ENCODE results near the gene SLC6A5. TPM values are rescaled to one million over a fixed set of nuclear protein-coding genes. Genes with fewer than 3 reads are reported as not detected.

The SLC6A5 gene
- total RNA-seq, 1 donor from 2014 or later: not detected

DNA sequence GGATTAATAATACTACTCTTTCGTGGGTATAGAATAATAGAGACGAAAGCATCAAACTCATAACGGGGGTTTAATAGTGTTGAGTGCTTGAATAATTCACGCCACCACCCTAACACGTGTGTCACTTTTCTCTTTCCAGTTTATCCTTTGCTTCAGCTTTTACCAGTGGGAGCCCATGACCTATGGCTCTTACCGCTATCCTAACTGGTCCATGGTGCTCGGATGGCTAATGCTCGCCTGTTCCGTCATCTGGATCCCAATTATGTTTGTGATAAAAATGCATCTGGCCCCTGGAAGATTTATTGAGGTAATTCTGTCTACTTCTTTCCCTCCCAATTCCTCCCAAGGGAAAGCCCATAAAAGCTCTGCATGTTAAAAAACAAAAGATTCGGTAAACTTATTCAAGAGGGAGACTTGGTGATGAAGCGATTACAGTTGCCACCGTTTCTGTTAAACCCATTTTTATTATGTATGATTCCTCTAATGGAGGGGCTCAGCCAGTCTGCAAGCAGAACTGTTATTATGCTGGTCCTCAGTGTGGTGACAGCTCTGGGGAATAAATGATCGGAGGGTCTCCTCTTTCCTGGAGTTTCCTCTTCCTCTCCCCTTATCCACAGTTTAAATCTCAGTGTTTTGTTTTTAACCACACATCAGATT, 52.9 kb downstream of the SLC6A5 start:
- intact Hi-C loops (cut with micrococcal nuclease): no loop called here
- no peaks in the 10 kb centered on the region for H3K4me1 Mint-ChIP-seq
- H3K4me3 Mint-ChIP-seq: no peak overlapping the region
- no peak for DNase-seq
- no peaks in the 10 kb centered on the region for H3K36me3 Mint-ChIP-seq (ENCODE audit: low read depth)
- no peaks in the 10 kb centered on the region for H3K9me3 Mint-ChIP-seq
- H3K27me3 Mint-ChIP-seq: peaks cover 3% of the 10 kb centered on the region
- no peak overlapping the region for H3K27ac Mint-ChIP-seq

DNA sequence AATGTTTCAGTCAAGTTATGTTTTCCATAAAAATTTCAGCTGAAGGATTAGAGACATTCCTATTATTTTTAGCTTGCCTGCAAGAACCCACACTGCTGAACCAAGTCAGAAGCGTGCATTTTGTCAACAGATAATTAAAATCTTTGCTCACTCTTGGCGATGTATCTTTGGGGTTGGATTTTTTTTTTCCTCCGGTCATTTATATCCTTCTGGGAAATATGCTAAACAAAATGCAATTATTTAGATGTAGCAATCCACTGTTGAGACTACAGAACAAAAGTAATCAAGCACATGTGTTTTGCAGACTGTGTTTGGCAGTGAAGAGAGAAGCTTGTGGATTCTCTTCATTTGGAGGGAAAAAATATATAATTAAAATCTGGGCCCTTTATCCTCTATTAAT, 54.6 kb downstream of the SLC6A5 start:
- no peak overlapping the region for H3K4me3 Mint-ChIP-seq
- no peak overlapping the region for H3K27ac Mint-ChIP-seq
- no peaks in the 10 kb centered on the region for H3K36me3 Mint-ChIP-seq (ENCODE audit: low read depth)
- DNase-seq: no peak
- peaks cover 6% of the 10 kb centered on the region for H3K27me3 Mint-ChIP-seq
- no peaks in the 10 kb centered on the region for H3K4me1 Mint-ChIP-seq
- intact Hi-C loops (cut with micrococcal nuclease): no loop called here
- H3K9me3 Mint-ChIP-seq: no peaks in the 10 kb centered on the region

DNA sequence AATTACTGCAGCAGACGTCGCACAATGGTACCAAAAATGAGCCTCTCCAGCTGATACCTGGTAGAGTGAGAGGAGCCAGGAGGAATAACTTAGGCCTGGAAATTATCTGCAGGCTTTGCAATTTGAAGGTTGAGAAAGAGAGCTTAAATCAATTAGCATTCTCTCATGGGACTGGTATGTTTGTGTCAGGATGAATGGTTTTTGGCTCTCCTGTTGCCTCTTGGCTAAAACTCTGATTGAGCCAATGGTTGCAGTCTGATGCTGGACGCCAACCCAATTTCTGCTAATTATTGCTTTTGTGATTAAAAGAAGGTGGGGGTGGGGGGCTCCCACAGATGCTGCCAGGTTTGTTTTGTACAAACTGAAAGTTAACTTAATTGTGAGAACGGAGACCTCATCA, 57.5 kb downstream of the SLC6A5 start:
- H3K4me1 Mint-ChIP-seq: no peaks in the 10 kb centered on the region
- intact Hi-C loops (cut with micrococcal nuclease): no loop called here
- no peaks in the 10 kb centered on the region for H3K9me3 Mint-ChIP-seq
- no peaks in the 10 kb centered on the region for H3K36me3 Mint-ChIP-seq (ENCODE audit: low read depth)
- no peak for DNase-seq
- no peak overlapping the region for H3K27ac Mint-ChIP-seq
- H3K4me3 Mint-ChIP-seq: no peak overlapping the region
- peaks cover 6% of the 10 kb centered on the region for H3K27me3 Mint-ChIP-seq

DNA sequence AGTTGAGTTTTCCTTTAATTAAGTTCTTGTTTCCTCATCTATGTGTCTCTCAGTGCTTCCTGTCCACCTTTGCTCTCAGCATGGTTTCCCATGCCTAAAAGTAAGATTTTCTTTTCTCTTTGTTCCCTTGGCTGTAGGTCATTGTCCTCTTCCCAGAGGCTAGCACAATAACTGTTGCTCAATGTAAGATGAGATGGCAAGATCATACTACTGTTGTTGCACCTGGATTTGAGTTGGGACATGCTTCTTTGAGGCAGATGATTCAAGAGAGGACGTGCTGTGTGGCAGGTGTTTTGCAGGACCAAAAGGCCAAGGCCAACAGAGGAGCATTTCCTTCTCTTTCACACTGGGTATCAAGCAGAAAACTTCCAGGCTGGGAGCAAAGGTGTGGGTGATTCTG, 58.7 kb downstream of the SLC6A5 start:
- no peaks in the 10 kb centered on the region for H3K4me1 Mint-ChIP-seq
- no peaks in the 10 kb centered on the region for H3K9me3 Mint-ChIP-seq
- H3K27me3 Mint-ChIP-seq: peaks cover 6% of the 10 kb centered on the region
- no peak overlapping the region for H3K4me3 Mint-ChIP-seq
- no peaks in the 10 kb centered on the region for H3K36me3 Mint-ChIP-seq (ENCODE audit: low read depth)
- intact Hi-C loops (cut with micrococcal nuclease): no loop called here
- no peak overlapping the region for H3K27ac Mint-ChIP-seq
- DNase-seq: no peak

GRCh38 chr11:20661445-20661844, 62.0 kb downstream of the SLC6A5 start:
- Mint-ChIP-seq H3K4me3 (no peak overlapping the region), H3K27ac (no peak overlapping the region), H3K27me3 (peaks cover 12% of the 10 kb centered on the region), H3K36me3 (ENCODE audit: low read depth) (no peaks in the 10 kb centered on the region), H3K4me1 (no peaks in the 10 kb centered on the region), H3K9me3 (no peaks in the 10 kb centered on the region)
- intact Hi-C loops (cut with micrococcal nuclease): no loop called here
- DNase-seq: no peak

GRCh38 chr11:20661850-20662249, 62.4 kb downstream of the SLC6A5 start:
- intact Hi-C loops (cut with micrococcal nuclease): no loop called here
- Mint-ChIP-seq H3K27me3 (peaks cover 12% of the 10 kb centered on the region), H3K27ac (no peak overlapping the region), H3K9me3 (no peaks in the 10 kb centered on the region), H3K4me1 (no peaks in the 10 kb centered on the region), H3K36me3 (ENCODE audit: low read depth) (no peaks in the 10 kb centered on the region), H3K4me3 (no peak overlapping the region)
- no peak for DNase-seq

DNA sequence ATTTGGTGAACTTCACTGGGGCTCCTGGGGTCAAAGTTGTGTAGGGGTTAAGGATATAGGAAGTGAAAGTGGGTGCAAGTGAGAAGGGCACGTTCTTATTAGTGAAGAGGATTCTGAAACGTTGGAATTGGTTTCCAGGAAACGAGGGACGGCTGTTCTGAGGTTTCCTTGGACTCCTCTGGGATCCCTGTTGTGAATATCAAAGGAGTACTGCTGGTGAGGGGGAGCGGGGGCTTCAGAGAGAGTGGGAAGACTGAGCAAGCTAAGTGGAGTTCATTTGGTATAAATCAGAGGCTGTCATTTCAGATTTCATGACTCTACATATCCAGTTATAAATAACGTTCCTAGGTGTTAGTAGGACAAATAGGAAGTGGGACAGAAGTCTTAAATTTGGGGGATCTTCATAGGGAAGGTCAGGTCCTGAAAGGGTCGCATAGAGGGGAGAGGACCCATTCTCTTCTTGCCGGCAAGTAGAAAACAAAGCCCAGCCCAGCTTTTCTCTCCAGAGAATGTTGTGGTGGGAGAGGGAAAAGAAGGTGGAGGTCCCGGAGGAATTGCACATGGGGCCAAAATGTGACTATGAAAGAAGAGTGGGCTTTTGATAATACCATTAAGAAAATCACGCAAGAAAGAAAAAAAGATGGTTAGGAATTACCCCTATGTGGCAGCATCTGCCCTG, 68.9 kb downstream of the SLC6A5 start:
- H3K27me3 Mint-ChIP-seq: peaks cover 66% of the 10 kb centered on the region
- H3K9me3 Mint-ChIP-seq: no peaks in the 10 kb centered on the region
- no peak for DNase-seq
- intact Hi-C loops (cut with micrococcal nuclease): no loop called here
- no peak overlapping the region for H3K4me3 Mint-ChIP-seq
- no peak overlapping the region for H3K27ac Mint-ChIP-seq
- H3K36me3 Mint-ChIP-seq (ENCODE audit: low read depth): no peaks in the 10 kb centered on the region
- H3K4me1 Mint-ChIP-seq: no peaks in the 10 kb centered on the region

DNA sequence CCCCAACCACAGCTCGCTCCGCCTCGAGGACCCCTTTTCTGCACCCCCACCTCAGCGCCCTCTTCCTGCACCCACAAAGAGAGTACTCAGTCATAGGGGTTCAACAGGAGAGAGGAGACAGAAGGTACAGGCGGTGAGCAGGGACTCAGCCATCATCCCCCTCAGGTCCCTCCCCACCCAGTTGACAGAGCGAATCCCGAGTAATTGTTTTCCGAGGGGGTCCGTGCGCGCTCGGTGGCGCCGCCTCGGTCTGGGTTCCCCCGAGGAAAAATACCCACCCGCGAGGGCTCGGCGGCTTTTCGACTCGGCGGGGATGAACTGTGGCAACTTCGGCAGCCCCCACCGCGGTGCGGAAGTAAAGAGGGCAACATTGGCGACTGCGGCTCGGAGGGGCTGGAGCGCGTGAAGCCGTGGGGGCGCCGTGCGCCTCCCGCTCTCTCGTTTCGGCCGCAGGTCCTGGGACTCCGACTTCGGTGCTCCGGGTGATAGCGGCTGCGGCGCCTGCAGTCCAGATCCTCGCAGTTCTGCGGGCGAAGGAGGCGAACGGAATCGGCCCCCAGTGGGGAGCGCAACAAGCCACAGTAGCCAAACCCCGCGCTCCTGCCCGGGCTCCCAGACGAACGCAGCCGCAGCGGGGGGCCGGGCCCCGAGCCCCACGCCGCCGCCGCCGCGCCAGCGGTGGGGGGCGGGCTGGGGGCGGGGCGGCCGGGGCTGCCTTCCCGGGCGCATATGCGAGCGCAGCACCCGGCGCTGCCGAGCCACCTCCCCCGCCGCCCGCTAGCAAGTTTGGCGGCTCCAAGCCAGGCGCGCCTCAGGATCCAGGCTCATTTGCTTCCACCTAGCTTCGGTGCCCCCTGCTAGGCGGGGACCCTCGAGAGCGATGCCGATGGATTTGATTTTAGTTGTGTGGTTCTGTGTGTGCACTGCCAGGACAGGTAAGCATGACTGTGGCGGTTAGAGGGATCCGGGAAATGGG, 69.7 kb downstream of the SLC6A5 start, which contains the start of gene NELL1:
TSS of gene NELL1 (plus strand) at position 743 of the 976 bp plus-strand sequence.
- H3K27me3 Mint-ChIP-seq: peaks cover 66% of the 10 kb centered on the region

GRCh38 chr11:20669820-20670684, 70.6 kb downstream of the SLC6A5 start:
- Mint-ChIP-seq H3K27me3 (peaks cover 68% of the 10 kb centered on the region), H3K9me3 (no peaks in the 10 kb centered on the region), H3K4me3 (no peak overlapping the region), H3K4me1 (no peaks in the 10 kb centered on the region), H3K36me3 (ENCODE audit: low read depth) (no peaks in the 10 kb centered on the region), H3K27ac (no peak overlapping the region)
- intact Hi-C loops (cut with micrococcal nuclease): loop anchor here (5.0 kb wide), 2 partner anchors 73 to 508 kb away; partner anchors contain the start of genes DBX1 and SLC6A5
- peak; percentile 51 for DNase-seq

More for the DNA sequence above, 69.7 kb downstream of the SLC6A5 start, which contains the start of gene NELL1:
- DNase-seq: no peak
- no peak within 1 kb of the TSS for H3K4me3 Mint-ChIP-seq
- H3K27ac Mint-ChIP-seq: no peak within 1 kb of the TSS
- H3K36me3 Mint-ChIP-seq (ENCODE audit: low read depth): no peaks in the 10 kb centered on the region
- H3K4me1 Mint-ChIP-seq: no peaks in the 10 kb centered on the region
- intact Hi-C loops (cut with micrococcal nuclease): no loop called here
- no peaks in the 10 kb centered on the region for H3K9me3 Mint-ChIP-seq

- H3K36me3 Mint-ChIP-seq (ENCODE audit: low read depth): no peaks in the 10 kb centered on the region
- DNase-seq: peak; percentile 39
- peaks cover 63% of the 10 kb centered on the region for H3K27me3 Mint-ChIP-seq
- intact Hi-C loops (cut with micrococcal nuclease): loop anchor here (5.0 kb wide), 2 partner anchors 74 to 509 kb away; partner anchors contain the start of genes DBX1 and SLC6A5
- no peak overlapping the region for H3K27ac Mint-ChIP-seq
- no peaks in the 10 kb centered on the region for H3K9me3 Mint-ChIP-seq
- no peak overlapping the region for H3K4me3 Mint-ChIP-seq
- H3K4me1 Mint-ChIP-seq: no peaks in the 10 kb centered on the region
These were observed 71.6 kb downstream of the SLC6A5 start for GRCh38 chr11:20670932-20671403.

- intact Hi-C loops (cut with micrococcal nuclease): loop anchor here (1.0 to 5.0 kb wide), 3 partner anchors 24 to 510 kb away; partner anchors contain the start of genes DBX1 and SLC6A5
- H3K27me3 Mint-ChIP-seq: peaks cover 56% of the 10 kb centered on the region
- H3K4me1 Mint-ChIP-seq: no peaks in the 10 kb centered on the region
- DNase-seq: no peak
- H3K27ac Mint-ChIP-seq: no peak overlapping the region
- H3K36me3 Mint-ChIP-seq (ENCODE audit: low read depth): no peaks in the 10 kb centered on the region
- H3K9me3 Mint-ChIP-seq: no peaks in the 10 kb centered on the region
- no peak overlapping the region for H3K4me3 Mint-ChIP-seq
These were observed 72.6 kb downstream of the SLC6A5 start for GRCh38 chr11:20671856-20672546.

DNA sequence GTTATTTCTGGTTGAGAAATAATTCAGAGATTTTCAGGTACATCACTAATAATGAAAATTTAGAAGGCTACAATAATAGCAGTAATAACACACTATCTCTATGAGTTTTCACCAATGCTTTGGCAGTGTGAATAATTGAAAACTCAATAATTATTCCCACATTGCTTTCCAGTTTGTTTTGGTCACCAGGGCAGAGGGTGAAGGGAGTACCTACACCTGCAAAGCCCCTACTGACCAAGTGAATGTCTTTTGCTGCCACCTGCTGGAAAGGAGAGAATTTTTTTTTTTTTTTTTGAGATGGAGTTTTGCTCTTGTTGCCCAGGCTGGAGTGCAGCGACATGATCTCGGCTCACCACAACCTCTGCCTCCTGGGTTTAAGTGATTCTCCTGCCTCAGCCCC, 73.2 kb downstream of the SLC6A5 start:
- no peak overlapping the region for H3K4me3 Mint-ChIP-seq
- no peaks in the 10 kb centered on the region for H3K9me3 Mint-ChIP-seq
- peaks cover 50% of the 10 kb centered on the region for H3K27me3 Mint-ChIP-seq
- no peak for DNase-seq
- no peaks in the 10 kb centered on the region for H3K36me3 Mint-ChIP-seq (ENCODE audit: low read depth)
- H3K27ac Mint-ChIP-seq: no peak overlapping the region
- intact Hi-C loops (cut with micrococcal nuclease): loop anchor here (1.0 to 5.0 kb wide), 3 partner anchors 24 to 510 kb away; partner anchors contain the start of genes DBX1 and SLC6A5
- H3K4me1 Mint-ChIP-seq: no peaks in the 10 kb centered on the region
